ENCODE measurements around the gene VIPR2.

DNA sequence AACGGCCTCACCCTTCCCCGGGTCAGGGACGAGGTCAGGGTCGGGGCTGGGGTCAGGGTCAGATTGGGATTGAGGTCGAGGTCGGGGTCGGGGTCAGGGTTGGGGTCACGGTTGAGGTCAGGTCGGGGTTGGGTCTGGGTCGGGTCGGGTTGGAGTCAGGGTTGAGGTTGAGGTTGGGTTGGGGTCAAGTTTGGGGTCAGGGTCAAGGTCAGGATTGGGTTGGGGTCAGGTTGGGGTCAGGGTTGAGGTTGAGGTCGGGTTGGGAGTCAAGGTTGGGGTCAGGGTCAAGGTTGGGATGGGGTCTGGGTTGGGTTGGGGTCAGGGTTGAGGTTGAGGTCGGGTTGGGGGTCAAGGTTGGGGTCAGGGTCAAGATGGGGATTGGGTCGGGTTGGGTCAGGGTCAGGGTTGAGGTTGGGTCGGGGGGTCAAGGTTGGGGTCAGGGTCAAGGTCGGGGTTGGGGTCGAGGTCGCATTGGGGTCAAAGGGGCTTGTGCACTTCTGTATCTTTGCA, 131.4 kb downstream of the VIPR2 start:
- TF ChIP-seq EZH2 (IDR thresholded peaks at IDR 0.05; ENCODE audit: low read depth), result no peak
- TF ChIP-seq, protein P1, sequence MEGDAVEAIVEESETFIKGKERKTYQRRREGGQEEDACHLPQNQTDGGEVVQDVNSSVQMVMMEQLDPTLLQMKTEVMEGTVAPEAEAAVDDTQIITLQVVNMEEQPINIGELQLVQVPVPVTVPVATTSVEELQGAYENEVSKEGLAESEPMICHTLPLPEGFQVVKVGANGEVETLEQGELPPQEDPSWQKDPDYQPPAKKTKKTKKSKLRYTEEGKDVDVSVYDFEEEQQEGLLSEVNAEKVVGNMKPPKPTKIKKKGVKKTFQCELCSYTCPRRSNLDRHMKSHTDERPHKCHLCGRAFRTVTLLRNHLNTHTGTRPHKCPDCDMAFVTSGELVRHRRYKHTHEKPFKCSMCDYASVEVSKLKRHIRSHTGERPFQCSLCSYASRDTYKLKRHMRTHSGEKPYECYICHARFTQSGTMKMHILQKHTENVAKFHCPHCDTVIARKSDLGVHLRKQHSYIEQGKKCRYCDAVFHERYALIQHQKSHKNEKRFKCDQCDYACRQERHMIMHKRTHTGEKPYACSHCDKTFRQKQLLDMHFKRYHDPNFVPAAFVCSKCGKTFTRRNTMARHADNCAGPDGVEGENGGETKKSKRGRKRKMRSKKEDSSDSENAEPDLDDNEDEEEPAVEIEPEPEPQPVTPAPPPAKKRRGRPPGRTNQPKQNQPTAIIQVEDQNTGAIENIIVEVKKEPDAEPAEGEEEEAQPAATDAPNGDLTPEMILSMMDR (conservative IDR thresholded peaks at IDR 0.05), result no peak
